Astrocyte of the cerebellum (primary cell): Measurements from ENCODE around the gene DSCAML1.

Experiments used
- DNase-seq: peaks from one replicate; pipeline ENCODE4 v3.0.0-alpha.2; 2011; ENCODE audit warnings: low read depth
- H3K4me3 ChIP-seq: 2 replicates; pipeline ENCODE4 v1.5.1; 2011; ENCODE audit warnings: mild to moderate bottlenecking, low read depth, low read length, moderate library complexity
- in situ Hi-C: cut with HindIII; loops from 2 replicates; pipeline ENCODE4 v1.10.0; 2017; ENCODE audit warnings: low sequenced_read_pairs
- TF ChIP-seq, protein P1 (sequence below): IDR thresholded peaks from 2 replicates; pipeline ENCODE4 v1.5.1; 2012; ENCODE audit warnings: low read length, low read depth, moderate library complexity, mild to moderate bottlenecking; ENCODE audit errors: missing control alignments

Gene DSCAML1

DNA sequence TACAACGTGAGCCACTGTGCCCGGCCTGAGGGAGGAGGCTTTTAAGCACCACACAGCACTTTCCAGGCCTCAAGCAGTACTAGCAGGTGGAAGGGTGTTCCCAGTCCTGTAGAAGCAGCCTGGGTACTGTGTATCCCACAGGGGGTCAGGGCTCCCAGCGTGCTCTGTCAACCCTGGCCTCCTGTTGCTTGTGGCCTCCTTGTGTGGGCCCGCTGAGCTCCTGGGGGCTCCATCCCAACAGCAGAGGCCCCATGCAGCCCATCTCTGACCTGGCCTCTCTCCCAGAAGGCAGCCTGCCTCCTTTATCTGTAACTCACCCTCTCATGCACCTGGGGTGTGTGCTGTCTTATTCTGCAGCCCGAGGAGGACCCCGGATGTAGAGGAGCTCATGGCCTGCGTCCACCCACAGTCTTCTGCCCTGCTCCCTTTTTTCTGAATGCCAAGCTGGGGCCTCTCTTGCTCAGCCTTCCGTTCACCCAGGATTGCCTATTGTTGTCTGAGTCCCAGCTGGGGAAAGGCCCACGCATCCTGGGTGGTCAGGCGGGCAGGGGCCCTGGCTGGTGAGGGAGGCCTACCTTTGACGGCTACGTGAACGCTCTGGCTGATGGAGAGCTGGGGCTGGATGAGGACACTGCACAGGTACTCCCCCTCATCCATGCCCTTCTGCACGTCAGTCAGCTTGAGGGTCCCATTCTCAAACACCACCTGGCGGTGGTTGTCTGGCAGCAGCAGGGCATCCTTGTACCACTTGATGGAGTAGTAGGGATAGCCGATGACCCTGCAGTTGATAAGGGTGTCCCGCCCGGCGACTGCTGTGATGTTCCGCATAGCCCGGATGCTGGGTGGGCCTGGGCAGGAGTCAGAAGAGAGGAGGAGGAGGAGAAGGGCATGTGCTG is 280.9 kb downstream of the DSCAML1 start:
- H3K4me3 ChIP-seq, result no peak overlapping the region
- TF ChIP-seq, protein P1, sequence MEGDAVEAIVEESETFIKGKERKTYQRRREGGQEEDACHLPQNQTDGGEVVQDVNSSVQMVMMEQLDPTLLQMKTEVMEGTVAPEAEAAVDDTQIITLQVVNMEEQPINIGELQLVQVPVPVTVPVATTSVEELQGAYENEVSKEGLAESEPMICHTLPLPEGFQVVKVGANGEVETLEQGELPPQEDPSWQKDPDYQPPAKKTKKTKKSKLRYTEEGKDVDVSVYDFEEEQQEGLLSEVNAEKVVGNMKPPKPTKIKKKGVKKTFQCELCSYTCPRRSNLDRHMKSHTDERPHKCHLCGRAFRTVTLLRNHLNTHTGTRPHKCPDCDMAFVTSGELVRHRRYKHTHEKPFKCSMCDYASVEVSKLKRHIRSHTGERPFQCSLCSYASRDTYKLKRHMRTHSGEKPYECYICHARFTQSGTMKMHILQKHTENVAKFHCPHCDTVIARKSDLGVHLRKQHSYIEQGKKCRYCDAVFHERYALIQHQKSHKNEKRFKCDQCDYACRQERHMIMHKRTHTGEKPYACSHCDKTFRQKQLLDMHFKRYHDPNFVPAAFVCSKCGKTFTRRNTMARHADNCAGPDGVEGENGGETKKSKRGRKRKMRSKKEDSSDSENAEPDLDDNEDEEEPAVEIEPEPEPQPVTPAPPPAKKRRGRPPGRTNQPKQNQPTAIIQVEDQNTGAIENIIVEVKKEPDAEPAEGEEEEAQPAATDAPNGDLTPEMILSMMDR, result no peak
- in situ Hi-C loops, result no loop called here
- no peak for DNase-seq

DNA sequence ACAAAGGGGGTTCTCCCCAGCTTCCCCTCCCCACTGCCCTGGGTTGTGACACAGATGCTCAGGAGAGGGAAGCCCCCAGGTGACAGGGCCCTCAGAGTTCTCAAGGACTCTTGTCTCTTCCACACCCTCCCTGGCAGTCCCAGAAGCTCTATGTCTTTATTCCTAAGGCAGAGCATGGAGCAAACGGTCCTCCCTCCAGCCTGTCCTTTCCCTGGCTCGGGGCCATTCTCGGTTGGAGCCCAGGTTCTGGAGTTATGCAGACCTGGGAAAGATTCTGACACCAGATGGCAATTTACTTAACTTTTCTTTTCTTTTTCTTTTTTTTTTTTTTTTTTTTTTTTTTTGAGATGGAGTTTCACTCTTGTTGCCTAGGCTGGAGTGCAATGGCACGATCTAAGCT is 282.8 kb downstream of the DSCAML1 start:
- TF ChIP-seq, protein P1, result no peak
- no peak for DNase-seq
- no peak overlapping the region for H3K4me3 ChIP-seq
- in situ Hi-C loops, result no loop called here

DNA sequence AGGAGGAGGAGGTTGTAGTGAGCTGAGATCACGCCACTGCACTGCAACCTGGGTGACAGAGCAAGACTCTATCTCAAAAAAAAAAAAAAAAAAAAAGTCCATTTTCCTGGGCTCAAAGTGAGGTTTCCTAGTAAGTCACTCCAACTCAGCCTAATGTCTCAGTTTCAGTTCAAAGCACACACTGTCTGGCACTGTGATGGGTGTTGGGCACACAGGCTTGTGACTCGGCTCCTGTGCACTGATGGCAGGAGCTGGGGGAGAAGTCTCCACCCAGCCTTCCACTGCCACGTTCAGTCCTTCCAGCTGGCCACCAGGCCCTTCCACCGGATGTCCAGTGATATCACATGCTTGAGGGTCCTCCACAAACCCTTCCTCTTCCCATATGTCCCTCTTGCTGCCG is 283.4 kb downstream of the DSCAML1 start:
- H3K4me3 ChIP-seq, result no peak overlapping the region
- TF ChIP-seq, protein P1, result no peak
- in situ Hi-C loops, result no loop called here
- DNase-seq, result no peak

DNA sequence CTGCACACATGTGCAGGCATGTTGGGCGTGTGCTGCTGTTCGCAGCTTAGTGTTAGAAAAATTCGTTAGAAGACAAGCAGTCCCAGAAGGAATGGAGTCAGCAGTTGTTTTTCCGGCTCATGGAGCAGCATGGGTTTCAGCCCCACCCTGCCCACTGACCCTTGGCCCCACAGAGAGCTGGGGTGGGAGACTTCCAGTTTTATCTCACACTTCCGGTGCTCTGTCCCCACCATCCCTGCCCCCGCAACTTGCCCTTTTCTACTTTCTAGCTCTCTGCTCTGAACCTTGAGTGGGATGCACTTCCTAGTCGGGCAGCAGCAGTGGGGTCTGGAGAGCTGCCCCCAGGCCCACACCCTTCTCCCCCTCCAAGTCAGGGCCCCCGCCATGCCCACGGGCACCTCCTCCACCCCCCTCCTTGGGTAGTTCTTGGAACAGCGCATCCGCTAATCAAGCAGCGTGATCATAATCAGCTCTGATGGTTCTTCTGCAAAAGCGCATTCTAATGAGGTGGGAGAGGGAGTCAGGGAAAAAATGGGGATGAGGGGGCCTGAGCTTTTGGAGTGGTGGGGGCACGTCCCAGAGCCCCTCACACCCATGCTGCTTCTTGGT is 285.0 kb downstream of the DSCAML1 start:
- TF ChIP-seq, protein P1, result no peak
- DNase-seq, result no peak
- in situ Hi-C loops, result no loop called here
- H3K4me3 ChIP-seq, result no peak overlapping the region

DNA sequence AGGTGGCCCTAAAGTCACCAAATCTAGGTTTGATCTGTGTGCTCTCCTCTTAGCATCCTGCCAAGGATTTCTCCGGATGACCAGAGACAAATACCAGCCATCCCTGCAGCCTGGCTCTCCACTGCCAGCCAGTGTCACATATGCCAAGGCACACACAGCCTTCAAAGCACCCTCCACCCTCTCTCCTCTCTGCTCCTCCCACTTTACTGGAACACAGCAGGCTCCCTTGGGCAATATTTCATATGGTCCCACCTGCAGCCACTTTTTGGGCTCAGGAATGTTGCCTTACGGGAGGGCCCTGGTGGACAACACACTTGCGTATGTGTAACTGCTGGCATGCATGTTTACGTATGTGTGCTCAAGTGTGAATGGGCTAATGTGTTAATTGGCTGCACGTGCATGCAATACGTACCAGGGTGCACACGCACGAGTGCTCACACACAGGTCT is 285.5 kb downstream of the DSCAML1 start:
- TF ChIP-seq, protein P1, result no peak
- in situ Hi-C loops, result no loop called here
- no peak for DNase-seq
- H3K4me3 ChIP-seq, result no peak overlapping the region

DNA sequence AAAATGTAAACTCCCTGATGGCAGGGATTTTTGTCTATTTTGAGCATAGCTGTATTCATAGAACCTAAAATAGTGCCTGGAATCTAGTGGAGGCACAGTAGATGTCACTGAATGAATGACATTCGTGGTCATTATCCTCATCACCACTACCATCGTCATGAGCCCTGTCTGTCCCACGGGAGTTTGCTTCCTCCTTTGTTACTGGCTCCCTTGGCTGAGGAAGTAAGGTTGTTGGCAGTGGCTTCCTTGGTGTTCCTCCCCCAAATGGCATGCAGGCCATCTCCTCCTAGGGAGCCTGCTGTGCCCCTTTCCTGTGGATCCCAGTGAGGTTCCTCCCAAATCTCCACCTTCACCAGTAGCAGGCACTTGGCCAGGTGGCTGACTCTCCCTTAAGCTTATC is 286.4 kb downstream of the DSCAML1 start:
- DNase-seq, result no peak
- TF ChIP-seq, protein P1, result no peak
- in situ Hi-C loops, result no loop called here

More for the DNA sequence above, 286.4 kb downstream of the DSCAML1 start:
- H3K4me3 ChIP-seq, result no peak overlapping the region
